Inflammatory macrophage treated with lipopolysaccharide for 4 hours (primary cell): ENCODE measurements around the gene DHX35.
"Not testable (repeated sequence)": the region's sequence is repeated elsewhere in the genome, so short reads cannot be mapped to it uniquely, and the experiment has no call there.

ENCODE experiments used
- DNase-seq: peaks from one replicate; pipeline ENCODE4 v3.0.0-alpha.2; 2020

Gene DHX35

DNA sequence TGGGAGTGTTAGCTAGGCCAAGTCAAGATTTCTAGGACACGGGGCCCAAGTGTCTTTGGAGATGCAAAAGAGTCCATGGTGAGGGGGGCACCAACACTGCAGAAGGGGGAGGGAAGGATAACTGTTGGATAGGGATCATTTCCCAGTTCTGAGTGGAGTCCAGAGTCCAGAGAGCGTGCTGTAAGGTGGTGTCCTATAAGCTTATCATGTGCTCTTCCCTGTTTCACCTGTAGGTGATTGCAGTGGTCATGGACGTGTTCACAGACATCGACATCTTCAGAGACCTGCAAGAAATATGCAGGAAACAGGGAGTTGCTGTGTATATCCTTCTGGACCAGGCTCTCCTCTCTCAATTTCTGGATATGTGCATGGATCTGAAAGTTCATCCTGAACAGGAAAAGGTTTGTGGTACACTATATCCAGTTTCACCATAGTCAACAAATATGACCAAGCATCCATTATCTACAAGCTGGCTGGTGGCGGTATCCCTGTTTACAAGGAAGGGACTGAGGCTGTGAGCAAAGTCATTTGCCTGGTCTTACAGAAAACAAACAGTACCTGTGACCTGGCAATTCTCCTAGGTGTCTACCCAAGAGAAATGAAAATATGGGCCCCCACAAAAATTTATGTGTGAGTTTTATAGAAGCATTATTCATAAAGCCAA lies 20.3 kb upstream of the DHX35 start:
- DNase-seq: no peak

DNA sequence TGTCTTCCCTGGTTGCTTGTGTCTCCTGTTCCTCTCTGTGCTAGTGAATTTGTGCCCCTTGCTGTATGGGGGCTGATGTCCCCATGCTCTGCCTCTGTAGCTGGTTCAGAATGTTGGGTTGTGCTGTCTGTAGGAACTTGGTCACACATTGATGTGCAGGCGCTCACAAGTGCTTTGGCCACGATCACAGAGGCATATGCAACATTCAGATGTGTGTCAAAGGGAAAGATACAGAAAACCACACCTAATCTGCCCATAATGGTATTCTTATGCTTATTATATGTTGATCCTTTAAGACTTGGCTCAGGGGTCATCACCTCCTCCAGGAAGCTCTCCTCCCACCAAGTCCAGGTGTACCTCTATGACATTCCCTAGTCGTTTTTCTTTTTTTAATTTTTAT lies 17.1 kb upstream of the DHX35 start:
- DNase-seq: no peak

DNA sequence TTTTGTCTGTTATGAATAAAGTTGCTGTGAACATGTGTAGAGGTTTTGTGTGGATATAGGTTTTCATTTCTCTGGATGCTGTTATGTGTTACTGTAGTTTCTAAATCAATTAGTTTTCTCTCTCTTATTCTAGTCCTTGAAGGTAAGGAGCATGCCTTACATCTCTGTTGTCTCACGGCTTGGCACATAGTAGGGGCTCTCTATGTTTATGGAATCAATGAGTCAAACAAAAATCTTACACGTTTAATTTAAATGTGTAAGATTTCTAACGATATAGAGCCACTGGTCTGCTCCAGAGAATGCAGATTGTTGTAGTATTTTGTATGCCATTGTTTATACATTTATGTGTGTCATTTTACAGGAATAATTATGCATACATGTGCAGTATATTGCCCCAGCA lies 15.3 kb upstream of the DHX35 start:
- no peak for DNase-seq

DNA sequence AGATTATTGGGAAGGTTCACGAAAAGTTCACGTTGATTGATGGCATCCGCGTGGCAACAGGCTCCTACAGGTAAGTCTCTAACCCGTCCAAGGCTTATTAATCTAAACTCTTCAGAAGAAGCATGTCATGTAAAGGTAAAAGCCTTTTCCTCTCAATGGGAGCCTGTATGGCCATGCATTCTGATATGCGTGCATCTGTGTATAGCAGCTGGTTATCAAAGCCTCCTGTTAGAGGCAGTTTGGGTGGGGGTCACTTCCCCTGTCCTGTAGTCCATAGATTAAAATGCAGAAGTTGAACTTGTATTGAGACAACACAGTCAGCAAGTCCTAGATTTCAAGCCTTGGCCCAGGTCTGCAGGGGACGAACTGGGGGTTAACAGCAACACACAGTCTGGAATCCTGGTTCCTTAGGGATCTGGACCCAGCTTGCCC lies 14.2 kb upstream of the DHX35 start:
- DNase-seq: no peak

DNA sequence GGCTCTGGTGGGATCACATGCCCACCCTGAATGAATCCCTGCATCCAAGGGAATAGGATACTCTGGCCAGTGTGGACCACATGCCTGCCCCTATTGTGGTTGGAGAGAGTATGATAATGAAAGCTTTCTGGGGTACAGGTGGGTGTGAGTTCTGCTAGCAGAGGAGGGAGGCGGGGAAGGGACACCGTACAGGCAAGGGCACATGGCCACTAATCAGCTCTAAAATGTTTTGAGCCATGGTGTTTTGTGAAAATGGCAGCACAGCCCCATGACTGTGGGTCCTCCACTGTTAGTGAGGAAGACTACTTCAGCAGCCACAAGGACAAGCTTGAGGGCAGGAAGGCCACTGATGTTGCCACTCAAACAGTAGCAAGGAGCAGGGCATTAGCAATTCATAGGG lies 11.9 kb upstream of the DHX35 start:
- no peak for DNase-seq

DNA sequence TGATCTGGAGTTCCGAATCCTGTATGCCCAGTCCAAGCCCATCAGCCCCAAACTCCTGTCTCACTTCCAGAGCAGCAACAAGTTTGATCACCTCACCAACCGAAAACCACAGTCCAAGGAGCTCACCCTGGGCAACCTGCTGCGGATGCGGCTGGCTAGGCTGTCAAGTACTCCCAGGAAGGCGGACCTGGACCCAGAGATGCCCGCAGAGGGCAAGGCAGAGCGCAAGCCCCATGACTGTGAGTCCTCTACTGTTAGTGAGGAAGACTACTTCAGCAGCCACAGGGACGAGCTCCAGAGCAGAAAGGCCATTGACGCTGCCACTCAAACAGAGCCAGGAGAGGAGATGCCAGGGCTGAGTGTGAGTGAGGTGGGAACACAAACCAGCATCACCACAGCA lies 10.5 kb upstream of the DHX35 start:
- no peak for DNase-seq

DNA sequence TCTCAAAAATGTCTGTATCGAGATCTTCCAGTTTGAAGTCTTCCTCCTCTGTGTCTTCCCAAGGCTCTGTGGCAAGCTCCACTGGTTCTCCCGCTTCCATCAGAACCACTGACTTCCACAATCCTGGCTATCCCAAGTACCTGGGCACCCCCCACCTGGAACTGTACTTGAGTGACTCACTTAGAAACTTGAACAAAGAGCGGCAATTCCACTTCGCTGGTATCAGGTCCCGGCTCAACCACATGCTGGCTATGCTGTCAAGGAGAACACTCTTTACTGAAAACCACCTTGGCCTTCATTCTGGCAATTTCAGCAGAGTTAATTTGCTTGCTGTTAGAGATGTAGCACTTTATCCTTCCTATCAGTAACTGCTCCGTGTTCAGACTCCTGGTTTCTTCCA lies 10.0 kb upstream of the DHX35 start:
- DNase-seq: no peak

DNA sequence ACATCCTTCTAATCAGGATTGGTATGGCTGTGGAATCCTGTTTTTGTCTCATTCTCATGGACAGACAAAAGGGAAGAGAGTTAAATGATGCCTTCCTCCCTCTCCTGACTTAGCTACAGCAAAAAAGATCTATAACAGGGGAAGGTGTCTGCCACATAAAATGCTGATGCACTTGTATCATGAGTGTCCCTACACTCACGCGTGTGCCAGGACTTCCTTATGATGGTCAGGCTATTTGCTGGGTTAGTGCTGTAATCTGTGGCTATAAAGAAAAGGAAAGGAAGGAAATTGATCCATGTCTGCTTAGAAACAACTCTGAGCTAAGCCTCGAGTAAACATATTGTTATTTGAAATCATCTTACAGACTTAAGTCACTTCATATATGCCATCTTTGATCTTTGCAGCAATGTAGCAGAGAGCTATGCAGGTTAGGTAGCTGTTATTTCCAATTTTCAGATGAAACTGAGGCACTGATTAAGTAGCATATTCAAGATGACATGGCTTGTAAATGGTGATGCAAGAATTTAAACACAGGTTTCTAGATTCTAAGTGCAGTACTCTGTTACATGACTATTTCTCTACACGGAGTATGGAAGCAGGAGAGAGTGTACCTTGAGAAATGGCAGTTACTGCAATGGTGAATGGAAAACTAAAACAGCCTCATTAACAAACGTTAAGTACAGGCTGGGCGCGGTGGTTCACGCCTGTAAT lies 8.4 kb upstream of the DHX35 start:
- DNase-seq: no peak

DNA sequence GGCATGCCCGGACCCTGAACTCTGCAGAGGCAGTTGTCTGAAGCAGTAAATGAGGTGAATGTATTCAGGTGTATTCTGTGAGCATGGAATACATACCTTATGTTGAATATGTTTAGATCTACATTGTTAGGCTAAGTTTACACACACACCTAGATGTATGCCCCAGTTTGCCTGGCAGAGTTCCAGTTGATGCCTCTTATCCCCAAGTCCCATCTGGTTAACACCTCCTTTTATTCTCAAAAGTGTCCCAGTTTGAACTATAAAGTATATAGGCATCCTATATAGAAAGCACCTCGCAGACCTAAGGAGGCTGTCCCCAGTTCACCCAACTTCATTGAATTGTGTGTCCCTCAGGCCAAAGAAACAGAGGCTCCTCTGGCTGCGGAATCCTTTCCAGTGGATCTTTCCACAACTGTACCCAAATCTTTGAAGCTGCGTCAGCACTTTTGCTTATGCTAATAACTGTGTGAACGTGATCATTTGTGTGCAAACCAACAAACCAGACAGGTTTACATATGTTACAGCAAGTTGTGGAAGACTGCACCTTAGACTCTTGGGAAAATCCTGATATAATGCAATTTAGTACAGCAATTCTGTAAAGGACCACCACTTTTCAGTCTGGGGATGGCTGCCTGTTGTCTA lies 4.8 kb upstream of the DHX35 start:
- DNase-seq: no peak

DNA sequence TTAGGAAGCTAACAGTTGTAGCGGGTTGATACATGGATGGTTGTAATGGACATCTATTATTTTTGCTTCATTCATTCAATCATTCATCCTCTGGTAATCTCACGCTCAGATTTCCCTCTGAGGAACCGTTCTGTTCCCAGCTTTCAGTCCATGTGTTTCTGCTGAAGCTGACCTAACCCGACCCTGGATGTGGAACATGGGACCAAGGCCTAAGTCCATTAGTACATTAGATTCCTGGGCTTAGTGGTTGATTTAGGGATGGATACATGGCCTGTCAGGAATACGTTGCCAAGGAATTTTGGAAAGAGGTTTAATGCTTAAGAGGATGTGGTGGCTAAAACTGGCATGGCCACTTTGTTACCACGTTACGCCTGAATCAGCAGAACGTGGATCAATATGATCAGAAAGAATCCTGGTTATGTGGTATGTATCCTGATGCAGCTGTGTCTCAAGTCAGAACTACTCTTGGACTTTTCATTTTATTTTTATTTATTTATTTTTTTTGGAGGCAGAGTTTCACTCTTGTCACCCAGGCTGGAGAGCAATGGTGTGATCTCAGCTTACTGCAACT lies 4.1 kb upstream of the DHX35 start:
- DNase-seq: no peak

DNA sequence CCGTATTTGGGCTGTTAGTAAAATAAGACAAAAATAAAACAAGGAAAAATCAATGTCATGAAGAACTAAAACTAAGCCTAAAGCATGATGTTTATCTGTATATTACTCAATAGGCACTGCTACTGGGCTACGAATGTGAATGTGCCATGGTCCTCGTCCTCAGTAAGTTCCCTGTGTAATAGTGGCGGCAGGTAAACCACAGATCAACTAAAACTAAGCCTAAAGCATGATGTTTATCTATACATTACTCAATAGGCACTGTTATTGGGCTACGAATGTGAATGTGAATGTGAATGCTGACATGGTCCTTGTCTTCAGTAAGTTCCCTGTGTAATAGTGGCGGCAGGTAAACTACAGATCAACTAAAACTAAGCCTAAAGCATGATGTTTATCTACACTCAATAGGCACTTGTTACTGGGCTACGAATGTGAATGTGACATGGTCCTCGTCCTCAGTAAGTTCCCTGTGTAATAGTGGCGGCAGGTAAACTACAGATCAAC lies 1.9 kb upstream of the DHX35 start:
- DNase-seq: not testable (repeated sequence)

DNA sequence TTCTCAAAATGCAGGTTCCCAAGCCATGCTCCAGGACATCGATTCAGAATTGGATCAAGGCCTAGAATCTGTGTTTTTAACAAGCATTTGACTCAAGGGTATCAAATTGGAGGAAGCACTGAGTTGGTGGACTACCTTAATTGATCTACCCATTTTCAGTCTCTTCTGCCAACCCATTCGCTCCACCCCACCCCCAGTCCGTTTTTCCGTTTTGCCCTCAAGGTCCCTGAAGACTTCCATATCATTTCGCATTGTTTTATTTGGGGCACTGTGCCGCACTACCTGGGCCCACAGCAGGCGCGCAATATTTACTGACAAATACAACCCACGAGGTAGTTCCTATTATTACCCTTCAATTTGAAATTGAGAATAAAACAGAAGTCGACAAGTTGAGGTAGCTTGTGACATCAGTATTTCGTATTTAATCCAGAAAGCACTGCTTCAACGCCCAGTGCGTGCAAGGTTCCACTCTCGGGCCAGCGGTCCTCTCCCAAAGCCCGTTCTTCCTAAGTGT lies 557 bp upstream of the DHX35 start:
- no peak for DNase-seq

DNA sequence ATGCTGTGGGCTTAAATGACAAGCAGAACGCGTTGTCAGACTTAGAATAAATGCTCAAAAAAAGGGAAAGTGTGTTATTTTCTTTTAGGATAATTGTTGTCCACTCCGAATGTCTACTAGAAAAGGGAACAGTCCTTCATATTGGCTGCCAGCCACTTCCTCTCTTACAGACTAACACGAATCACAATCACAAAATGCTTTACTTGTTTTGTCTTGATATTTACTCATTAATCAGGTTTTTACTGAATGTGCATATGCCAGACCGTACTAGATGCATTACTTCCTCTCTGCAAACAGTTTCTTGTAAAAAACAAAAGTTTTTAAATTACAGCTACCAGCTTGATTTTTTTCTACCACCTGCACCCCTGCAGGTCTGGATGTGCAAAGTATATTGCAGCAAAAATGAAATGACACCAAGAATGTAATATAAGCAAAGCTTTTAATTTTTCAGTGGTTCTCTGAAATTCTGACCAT lies 821 bp downstream of the DHX35 start:
- DNase-seq: peak; percentile 23

DNA sequence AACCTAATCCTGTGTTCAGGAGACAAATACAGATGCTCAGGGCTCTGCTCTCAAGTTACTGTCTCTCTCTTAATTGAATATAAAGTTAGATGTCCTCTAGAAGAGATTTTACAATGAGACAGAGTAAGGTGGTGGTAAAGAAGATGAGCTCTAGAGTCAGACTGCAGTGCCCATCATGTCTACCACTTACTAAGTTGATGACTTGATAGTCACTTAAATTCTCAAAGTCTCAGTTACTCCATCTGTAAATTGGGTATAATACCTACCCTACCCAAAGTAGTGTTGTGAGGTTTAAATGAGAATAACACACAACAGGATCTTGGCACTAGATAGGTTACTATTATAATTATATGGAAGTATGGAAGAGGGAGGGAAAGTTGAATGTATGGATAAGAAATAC lies 1.6 kb downstream of the DHX35 start:
- DNase-seq: no peak

DNA sequence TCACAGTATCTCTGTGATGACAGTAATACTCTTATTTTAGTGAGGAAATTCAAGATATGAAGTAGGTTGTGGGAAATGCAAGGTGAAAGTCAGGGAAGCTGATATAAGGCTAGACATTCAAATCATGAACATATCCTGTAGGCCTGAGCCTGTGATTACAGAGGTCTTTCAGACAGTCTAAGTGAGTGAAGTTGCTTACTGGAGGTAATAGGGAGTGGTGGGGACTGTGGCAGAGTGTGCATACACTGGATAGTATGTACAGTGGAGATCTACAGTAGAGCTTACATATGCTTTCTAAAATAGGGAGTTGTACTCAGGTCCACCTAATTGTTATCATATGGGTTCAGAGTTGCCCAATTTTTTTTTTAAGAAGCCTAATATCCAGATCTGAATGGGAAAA lies 3.1 kb downstream of the DHX35 start:
- no peak for DNase-seq

DNA sequence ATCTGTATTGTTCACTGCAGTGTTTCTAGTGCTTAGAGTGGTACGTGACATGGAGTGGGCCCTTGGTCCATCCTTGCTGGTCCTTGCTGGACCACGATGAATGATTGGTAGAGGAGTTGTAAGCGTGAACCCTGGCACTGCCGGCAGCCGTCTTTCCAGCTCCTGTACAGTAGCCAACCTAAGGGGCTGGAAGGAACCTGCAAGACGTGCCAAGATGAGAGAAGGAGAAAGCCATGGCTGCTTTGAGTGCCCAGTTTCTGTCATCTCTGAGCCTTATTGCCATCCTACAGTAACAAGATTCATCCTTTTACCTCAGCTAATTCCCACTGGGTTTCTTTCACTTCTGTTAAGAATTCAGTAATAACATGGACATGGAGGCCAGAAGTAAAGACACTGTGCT lies 5.9 kb downstream of the DHX35 start:
- DNase-seq: no peak

DNA sequence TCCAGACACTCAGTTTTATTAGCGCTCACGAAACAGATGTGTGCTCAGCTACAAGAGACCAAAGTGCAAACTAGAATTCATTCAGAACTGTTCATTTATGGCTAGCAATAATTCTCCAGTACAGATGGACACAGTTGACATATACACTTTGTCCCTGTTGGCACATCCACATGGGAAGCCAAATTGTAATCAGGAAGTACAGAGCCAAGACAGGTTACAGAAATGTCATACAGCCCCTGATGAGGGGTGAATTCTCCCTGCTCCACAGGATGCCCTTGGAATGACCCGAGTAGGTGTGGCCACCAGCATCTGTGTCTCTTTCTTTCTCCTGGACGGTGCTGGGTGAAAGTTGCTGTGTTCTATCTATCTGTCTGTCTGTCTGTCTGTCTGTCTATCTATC lies 7.6 kb downstream of the DHX35 start:
- no peak for DNase-seq

DNA sequence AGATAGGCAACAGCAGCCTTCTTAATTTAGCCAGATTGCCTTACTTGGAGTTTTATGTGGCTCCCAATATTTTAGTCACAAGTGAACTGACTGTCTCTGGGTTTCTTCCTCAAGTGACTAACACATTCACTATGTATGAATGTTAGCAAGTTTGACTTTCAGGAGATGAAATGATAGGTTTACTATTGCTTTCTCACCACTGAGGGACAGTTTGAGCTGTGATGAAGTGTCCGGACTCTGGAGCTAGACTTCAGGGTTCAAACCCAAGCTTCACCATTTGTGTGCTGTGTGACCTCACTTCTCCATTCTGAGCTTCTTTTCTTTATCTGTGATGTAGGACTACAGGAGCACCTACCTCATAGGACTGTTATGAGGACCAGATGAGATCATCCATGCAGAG lies 8.2 kb downstream of the DHX35 start:
- DNase-seq: no peak

DNA sequence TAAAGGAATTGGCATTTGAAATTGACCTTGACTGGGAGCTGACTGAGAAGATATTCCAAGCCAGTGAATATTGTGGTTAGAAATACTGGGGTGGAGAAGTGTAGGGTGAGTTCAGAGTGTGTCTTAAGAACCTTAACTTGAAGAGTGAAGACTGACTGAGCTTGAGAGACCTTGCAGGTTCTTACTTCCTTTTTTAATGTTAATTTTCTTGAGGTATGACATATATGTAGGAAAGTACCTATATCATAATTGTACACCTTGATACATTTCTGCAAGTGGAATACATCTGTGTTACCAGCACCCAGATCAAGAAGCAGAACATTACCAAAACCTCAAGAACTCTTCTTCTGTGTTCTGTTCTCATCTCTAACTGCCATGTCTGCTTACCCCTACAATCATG lies 11.0 kb downstream of the DHX35 start:
- no peak for DNase-seq

DNA sequence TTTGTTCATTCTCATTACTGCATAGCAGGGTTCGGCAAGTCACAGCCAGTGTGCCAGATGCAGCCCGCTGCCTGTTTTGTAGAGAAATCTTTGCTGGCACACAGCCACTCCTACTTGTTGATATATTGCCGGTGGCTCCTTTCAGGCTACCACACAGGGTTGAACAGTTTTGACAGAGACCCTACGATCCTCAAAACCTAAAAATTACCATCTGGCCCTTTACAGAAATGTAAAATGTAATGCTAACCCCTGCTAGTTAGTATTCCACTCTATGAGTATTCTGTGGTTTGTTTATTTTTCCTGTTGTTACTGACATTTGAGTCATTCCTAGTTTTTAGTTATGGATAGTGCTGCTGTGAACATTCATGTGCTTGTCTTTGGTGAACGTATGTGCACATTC lies 11.5 kb downstream of the DHX35 start:
- no peak for DNase-seq

DNA sequence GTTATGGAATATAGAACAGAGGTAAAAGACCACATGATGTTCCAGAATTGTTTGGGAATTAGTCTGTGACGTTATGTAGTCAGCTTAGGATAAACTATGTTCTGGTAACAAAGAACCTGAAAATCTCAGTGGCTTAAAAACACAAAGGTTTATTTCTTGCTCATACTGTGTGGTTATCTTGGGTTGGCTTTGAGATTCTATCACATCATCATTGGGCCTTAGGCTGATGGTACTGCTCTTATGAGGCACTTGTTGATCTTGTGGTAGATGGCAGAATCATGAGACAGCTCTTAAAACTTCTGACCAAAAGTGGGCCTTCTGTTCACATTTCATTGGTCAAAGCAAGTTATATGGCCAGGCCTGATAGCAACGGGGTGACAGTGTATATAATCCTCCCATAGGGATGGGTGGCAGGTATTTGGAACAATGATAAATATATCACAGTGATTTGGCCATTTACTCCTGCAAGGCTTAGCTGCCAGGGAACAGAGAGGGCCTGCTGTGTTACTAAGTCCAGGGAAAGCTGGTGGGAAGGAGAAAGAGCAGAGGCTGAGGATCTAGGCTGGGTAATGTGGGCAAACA lies 13.5 kb downstream of the DHX35 start:
- DNase-seq: no peak

DNA sequence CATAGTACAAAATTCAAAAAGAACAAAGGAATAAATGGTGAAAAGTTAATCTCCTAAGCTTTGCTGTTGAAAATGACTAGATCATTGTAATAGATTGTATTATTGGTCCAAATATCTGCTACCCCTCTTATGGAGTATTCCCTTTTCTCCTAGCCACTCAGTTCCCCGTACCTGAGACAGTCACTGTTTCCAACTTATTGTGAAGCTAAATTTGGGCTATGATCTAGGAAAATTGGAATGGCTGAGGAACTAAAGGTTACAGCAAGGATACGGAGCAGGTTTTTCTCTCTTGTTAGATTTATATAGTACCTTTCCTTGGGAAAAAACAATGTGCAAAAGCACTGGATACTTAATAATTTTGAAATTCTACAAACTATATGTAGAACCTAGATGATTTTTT lies 17.3 kb downstream of the DHX35 start:
- no peak for DNase-seq

DNA sequence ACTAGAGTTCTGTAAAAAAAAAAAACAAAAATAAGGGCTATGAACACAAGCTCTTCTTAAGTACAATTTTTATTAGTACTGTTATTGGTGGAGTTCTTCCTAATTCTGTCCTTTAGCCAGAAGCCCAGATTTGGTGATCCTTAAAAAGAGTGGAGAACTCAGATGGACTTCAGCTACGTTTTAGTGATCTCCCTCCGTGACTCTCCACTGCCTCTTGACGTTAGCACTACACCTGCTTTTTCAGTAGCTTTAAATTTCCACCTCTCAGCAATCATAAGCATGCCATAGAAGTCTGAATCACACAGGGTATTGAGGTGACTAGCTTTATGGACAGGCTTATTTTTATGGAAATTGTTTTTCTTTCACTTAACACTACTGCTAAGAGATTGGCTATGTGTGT lies 17.7 kb downstream of the DHX35 start:
- no peak for DNase-seq
